Measurements from ENCODE around the gene SHKBP1.

The SHKBP1 gene

DNA sequence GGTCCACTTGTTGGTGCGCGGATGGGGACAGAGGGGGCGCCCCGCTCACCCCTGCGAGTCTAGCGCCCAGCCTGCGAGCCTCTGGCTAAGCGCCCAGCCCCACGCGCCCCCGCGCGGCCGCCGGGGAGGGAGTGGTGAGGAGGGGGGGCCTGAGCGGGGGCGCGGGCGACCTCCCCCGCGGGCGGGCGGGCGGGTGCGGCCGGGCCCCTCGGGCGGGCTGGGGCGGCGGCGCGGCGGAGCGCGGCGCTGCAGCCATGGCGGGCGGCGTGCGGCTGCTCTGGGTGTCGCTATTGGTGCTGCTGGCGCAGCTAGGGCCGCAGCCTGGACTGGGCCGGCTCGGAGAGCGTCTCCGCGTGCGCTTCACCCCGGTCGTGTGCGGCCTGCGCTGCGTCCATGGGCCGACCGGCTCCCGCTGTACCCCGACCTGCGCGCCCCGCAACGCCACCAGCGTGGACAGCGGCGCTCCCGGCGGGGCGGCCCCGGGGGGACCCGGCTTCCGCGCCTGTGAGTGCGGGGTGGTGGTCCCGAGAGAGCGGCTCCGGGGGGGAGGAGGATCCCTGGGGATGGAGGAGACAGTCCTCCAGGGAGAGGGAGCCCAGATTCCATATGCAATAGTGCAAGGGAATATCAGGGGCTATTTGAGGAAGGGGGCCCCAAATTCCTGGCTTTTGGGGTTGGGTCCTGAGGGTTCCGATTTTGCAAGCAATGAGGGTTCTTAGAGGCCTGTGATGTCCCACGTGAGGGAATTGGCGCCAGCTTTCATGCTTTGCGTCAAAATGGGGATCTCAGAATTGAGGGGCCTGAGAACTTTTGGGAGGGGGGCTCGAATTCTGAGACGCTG, 24.7 kb downstream of the SHKBP1 start, which contains the start of gene LTBP4:
LTBP4 (plus strand) TSS at position 236 of the 841 bp plus-strand sequence; CDS start at position 255, 19 bp downstream.
- peak; percentile 72 for DNase-seq

DNA sequence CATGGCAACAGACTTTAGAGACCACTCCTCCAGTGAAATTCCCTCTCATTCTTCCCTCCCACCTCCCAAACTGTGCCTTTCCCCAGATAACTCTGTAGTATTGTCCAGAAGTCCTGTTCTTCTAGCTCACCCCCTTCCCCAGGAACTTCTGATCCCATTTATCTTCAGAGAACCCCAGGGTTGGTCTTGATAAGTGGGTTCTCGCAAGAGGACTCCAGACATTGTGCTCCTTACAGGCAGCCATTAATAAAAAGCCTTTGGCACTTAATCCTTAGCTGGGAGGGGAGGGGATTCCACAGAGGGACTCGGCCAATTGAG, 26.4 kb downstream of the SHKBP1 start:
- no peak for DNase-seq

- peak; percentile 97 for DNase-seq
These were observed 26.9 kb downstream of the SHKBP1 start for GRCh38 chr19:40603389-40604170.

- DNase-seq: no peak
These were observed 27.5 kb downstream of the SHKBP1 start for GRCh38 chr19:40604171-40604646.

GRCh38 chr19:40604647-40605215, 28.1 kb downstream of the SHKBP1 start:
- DNase-seq: peak; percentile 53

DNA sequence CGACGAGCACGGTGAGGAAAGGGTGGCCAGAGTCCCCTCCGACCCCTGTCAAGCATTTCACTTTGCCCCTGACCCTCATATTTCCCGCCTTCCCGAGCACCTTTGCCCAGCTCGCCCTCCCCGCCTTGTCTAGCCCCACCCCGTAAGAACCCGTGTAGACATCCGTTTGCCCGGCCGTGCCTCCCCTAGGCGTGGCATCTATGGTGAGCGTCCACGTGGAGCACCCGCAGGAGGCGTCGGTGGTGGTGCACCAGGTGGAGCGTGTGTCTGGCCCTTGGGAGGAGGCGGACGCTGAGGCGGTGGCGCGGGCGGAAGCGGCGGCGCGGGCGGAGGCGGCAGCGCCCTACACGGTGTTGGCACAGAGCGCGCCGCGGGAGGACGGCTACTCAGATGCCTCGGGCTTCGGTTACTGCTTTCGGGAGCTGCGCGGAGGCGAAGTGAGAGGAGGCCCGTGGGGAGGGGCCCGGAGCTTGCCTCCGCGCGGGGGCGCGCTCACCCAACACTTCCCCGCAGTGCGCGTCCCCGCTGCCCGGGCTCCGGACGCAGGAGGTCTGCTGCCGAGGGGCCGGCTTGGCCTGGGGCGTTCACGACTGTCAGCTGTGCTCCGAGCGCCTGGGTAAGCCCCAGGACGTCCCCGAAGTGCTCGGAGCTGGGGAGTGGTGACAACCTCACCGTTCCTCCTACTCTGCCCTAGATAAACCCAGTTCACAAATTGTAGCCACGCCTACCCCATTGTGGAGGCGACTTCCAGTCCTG, 28.7 kb downstream of the SHKBP1 start:
- peak; percentile 73 for DNase-seq

GRCh38 chr19:40607311-40608239, 30.9 kb downstream of the SHKBP1 start:
- peak; percentile 39 for DNase-seq

- DNase-seq: peak; percentile 32
These were observed 31.6 kb downstream of the SHKBP1 start for GRCh38 chr19:40608240-40608621.

GRCh38 chr19:40608957-40609356, 32.3 kb downstream of the SHKBP1 start:
- peak; percentile 30 for DNase-seq

DNA sequence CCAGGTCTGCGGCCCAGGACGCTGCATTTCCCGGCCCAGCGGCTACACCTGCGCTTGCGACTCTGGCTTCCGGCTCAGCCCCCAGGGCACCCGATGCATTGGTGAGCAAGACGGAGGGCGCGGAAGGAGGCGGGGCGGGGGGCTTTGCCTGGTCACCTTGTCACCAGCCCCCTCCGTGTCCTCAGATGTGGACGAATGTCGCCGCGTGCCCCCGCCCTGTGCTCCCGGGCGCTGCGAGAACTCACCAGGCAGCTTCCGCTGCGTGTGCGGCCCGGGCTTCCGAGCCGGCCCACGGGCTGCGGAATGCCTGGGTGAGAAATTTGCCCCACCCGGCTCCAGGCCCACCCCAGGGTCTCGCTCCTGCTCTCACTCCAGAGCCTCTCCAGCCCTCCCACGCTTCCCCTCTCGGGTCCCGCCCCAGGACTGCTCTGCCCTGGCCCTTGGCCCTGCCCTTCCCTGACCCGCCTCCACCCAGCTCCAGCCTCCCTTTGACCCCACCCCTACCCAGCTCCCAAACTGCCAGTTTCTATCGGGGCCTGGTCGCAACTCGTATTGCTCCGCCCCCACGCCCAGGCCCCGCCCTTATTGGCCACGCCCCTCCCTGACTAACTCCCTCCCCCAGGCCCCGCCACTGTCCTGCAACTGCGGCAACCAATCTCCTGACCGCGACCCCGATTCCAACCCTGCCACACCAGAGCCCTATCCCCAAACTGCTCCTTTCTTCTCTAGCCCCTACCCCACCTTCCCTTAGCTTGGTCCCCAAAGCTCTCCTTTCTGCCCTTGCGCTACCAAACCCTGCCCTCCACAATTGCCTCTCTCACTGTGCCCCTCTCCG, 33.1 kb downstream of the SHKBP1 start:
- DNase-seq: peak; percentile 76

DNA sequence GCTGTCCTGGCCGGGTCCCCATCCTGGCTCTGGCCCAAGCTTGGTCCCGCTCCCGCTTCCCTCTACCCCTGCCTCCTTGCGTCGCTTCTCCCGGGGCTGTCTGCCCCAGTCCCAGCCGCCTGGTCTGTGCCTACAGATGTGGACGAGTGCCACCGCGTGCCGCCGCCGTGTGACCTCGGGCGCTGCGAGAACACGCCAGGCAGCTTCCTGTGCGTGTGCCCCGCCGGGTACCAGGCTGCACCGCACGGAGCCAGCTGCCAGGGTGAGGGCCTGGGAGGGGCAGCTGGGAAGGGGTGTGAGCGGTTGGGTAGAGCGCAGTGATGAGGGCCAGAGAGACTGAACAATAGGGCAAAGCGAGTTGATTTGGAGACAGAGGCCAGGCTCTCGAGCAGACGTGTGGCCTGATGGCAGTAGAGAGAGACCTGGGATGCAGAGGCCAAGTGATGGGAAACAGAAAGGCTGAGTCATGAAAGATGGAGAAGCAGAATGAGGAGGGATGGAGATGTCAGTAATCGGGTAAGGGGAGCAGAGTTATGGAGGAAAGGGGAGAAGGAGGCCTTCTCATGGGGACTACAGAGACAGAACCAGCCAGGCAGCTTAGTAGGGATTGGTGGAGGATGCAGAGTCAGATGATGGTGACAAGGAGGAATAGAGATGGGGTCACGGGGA, 33.9 kb downstream of the SHKBP1 start:
- no peak for DNase-seq

- peak; percentile 43 for DNase-seq
These were observed 34.4 kb downstream of the SHKBP1 start for GRCh38 chr19:40611096-40611495.

GRCh38 chr19:40611900-40612698, 35.4 kb downstream of the SHKBP1 start:
- DNase-seq: peak; percentile 43

DNA sequence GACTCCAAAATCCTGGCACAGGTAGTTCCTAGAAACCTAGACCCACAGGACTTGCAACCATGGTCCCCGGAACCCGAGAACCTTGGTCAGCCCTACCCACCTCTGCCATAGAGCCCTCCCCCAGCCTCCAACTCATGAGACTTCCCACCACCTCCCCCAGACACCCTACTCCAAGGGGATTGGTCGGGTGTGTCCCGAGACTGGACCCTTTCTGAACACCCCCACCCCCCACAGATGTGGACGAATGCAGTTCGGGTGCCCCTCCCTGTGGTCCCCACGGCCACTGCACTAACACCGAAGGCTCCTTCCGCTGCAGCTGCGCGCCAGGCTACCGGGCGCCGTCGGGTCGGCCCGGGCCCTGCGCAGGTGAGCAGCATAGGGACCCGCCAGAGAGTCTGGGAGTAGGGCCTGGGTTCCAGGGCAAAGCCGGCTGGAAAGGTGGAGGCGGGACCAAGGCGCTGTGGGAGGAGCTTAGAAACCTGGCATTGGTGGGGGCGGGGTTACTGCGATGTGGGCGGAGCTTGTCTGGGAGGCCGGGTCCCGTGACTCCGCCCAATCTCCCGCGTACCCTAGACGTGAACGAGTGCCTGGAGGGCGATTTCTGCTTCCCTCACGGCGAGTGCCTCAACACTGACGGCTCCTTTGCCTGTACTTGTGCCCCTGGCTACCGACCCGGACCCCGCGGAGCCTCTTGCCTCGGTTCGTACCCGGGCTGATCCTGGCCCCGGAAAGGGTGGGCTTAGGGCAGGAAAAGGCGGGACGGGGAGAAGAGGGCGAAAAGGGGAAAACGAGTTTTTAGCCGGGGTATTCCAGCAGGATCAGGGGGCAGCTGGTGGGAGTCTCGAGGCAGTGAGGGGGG, 36.4 kb downstream of the SHKBP1 start:
- peak; percentile 81 for DNase-seq

DNA sequence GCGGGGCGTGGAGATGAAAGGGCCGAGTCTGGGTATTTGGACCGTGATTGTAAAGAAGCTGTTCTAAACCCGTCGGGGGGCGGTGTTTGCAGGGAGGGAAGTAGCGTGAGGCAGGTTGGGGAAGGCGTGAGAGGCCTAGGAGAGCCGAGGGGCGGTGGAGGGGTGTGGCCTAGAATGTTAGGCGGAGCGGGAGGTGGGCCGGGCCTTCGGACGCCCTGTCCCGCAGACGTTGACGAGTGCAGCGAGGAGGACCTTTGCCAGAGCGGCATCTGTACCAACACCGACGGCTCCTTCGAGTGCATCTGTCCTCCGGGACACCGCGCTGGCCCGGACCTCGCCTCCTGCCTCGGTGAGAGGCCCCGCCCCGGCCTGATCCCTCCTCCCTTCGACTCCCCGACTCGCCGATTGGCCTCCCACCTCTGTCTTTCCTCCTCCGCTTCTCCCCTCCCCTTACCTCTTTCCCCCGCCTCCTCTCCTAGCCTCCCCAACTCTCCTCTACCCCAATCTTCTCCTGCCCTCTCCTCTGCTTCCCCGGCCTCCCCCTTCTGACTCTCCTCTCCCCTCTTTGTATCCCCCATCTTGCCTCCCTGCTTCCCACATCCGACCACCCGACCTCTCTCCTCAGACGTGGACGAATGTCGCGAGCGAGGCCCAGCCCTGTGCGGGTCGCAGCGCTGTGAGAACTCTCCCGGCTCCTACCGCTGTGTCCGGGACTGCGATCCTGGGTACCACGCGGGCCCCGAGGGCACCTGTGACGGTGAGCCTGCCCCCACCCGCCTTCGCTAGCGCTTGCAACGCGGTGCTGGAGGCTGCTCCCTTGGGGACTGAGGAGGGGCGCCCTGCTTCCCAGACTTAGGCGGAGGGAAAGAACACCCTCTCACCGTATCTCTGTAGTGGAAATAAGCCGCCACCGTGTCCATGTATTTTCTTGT, 37.3 kb downstream of the SHKBP1 start:
- DNase-seq: peak; percentile 87

GRCh38 chr19:40614622-40615411, 38.1 kb downstream of the SHKBP1 start:
- DNase-seq: peak; percentile 85
